WTC11 (cell line): ENCODE results near the gene PABPN1L.
"Not testable (repeated sequence)": the region's sequence is repeated elsewhere in the genome, so short reads cannot be mapped to it uniquely, and the experiment has no call there.

Source experiments
- ATF1 ChIP-seq: sonication (generic); formaldehyde crosslinking; IDR thresholded peaks from 2 replicates; pipeline ENCODE4 v1.8.1; 2023; ENCODE audit warnings: mild to moderate bottlenecking, moderate library complexity, missing genetic modification reagents
- JUN ChIP-seq: sonication (generic); formaldehyde crosslinking; IDR thresholded peaks from 2 replicates; pipeline ENCODE4 v1.8.0; 2023; ENCODE audit warnings: mild to moderate bottlenecking, missing genetic modification reagents
- MYBL2 ChIP-seq: sonication (generic); formaldehyde crosslinking; IDR thresholded peaks from 2 replicates; pipeline ENCODE4 v1.8.1; 2023; ENCODE audit warnings: mild to moderate bottlenecking, moderate library complexity, missing genetic modification reagents
- NFE2L1 ChIP-seq: sonication (generic); formaldehyde crosslinking; IDR thresholded peaks from 2 replicates; pipeline ENCODE4 v1.8.1; 2023; ENCODE audit warnings: missing genetic modification reagents
- NR2C2 ChIP-seq: sonication (generic); formaldehyde crosslinking; IDR thresholded peaks from 2 replicates; pipeline ENCODE4 v1.8.0; 2022; ENCODE audit warnings: mild to moderate bottlenecking, missing genetic modification reagents
- RELA ChIP-seq: sonication (generic); formaldehyde crosslinking; IDR thresholded peaks from 2 replicates; pipeline ENCODE4 v1.8.1; 2022; ENCODE audit warnings: missing genetic modification reagents, mild to moderate bottlenecking, borderline replicate concordance
- ZNF263 ChIP-seq: sonication (generic); formaldehyde crosslinking; IDR thresholded peaks from 2 replicates; pipeline ENCODE4 v1.8.1; 2022; ENCODE audit warnings: low read depth, mild to moderate bottlenecking, moderate library complexity, missing genetic modification reagents
- TF ChIP-seq, protein P1 (sequence below): fragments of 200-600 bp; IDR thresholded peaks from 2 replicates; pipeline ENCODE4 v1.8.0; 2022; ENCODE audit warnings: antibody characterized with exemption
- TF ChIP-seq, protein P2 (sequence below): sonication (generic); formaldehyde crosslinking; IDR thresholded peaks from 2 replicates; pipeline ENCODE4 v1.8.1; 2023; ENCODE audit warnings: mild to moderate bottlenecking, missing genetic modification reagents
- TF ChIP-seq, protein P3 (sequence below): sonication (generic); formaldehyde crosslinking; IDR thresholded peaks from 2 replicates; pipeline ENCODE4 v1.8.1; 2023; ENCODE audit warnings: mild to moderate bottlenecking, missing genetic modification reagents, moderate library complexity
- TF ChIP-seq, protein P4 (sequence below): sonication (generic); formaldehyde crosslinking; IDR thresholded peaks from 2 replicates; pipeline ENCODE4 v1.8.0; 2022; ENCODE audit warnings: mild to moderate bottlenecking, missing genetic modification reagents
- TF ChIP-seq, protein P5 (sequence below): sonication (generic); formaldehyde crosslinking; IDR thresholded peaks from 2 replicates; pipeline ENCODE4 v1.8.1; 2023; ENCODE audit warnings: mild to moderate bottlenecking, missing genetic modification reagents

DNA sequence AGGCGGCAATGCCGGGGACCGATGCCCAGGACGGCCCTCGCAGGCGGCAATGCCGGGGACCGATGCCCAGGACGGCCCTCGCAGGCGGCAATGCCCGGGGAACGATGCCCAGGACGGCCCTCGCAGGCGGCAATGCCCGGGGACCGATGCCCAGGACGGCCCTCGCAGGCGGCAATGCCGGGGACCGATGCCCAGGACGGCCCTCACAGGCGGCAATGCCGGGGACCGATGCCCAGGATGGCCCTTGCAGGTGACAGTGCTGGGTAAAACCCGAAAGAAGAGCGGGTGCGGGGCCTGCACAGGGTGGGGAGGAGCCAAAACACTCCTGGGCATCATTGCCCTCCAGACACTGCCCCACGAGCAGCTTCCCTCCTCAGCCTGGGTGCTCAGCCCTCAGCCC is 42.8 kb downstream of the PABPN1L start:
- not testable (repeated sequence) for TF ChIP-seq RELA (CRISPR knock-in tag); NFE2L1; NR2C2 (CRISPR knock-in tag); JUN (CRISPR knock-in tag); ZNF263 (CRISPR knock-in tag); ATF1 (CRISPR knock-in tag); MYBL2 (CRISPR knock-in tag)
- TF ChIP-seq, protein P1, sequence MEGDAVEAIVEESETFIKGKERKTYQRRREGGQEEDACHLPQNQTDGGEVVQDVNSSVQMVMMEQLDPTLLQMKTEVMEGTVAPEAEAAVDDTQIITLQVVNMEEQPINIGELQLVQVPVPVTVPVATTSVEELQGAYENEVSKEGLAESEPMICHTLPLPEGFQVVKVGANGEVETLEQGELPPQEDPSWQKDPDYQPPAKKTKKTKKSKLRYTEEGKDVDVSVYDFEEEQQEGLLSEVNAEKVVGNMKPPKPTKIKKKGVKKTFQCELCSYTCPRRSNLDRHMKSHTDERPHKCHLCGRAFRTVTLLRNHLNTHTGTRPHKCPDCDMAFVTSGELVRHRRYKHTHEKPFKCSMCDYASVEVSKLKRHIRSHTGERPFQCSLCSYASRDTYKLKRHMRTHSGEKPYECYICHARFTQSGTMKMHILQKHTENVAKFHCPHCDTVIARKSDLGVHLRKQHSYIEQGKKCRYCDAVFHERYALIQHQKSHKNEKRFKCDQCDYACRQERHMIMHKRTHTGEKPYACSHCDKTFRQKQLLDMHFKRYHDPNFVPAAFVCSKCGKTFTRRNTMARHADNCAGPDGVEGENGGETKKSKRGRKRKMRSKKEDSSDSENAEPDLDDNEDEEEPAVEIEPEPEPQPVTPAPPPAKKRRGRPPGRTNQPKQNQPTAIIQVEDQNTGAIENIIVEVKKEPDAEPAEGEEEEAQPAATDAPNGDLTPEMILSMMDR, result not testable (repeated sequence)
- TF ChIP-seq, protein P2, sequence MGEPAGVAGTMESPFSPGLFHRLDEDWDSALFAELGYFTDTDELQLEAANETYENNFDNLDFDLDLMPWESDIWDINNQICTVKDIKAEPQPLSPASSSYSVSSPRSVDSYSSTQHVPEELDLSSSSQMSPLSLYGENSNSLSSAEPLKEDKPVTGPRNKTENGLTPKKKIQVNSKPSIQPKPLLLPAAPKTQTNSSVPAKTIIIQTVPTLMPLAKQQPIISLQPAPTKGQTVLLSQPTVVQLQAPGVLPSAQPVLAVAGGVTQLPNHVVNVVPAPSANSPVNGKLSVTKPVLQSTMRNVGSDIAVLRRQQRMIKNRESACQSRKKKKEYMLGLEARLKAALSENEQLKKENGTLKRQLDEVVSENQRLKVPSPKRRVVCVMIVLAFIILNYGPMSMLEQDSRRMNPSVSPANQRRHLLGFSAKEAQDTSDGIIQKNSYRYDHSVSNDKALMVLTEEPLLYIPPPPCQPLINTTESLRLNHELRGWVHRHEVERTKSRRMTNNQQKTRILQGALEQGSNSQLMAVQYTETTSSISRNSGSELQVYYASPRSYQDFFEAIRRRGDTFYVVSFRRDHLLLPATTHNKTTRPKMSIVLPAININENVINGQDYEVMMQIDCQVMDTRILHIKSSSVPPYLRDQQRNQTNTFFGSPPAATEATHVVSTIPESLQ (CRISPR knock-in tag), result not testable (repeated sequence)
- TF ChIP-seq, protein P3, sequence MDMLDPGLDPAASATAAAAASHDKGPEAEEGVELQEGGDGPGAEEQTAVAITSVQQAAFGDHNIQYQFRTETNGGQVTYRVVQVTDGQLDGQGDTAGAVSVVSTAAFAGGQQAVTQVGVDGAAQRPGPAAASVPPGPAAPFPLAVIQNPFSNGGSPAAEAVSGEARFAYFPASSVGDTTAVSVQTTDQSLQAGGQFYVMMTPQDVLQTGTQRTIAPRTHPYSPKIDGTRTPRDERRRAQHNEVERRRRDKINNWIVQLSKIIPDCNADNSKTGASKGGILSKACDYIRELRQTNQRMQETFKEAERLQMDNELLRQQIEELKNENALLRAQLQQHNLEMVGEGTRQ (CRISPR knock-in tag), result not testable (repeated sequence)
- TF ChIP-seq, protein P4, sequence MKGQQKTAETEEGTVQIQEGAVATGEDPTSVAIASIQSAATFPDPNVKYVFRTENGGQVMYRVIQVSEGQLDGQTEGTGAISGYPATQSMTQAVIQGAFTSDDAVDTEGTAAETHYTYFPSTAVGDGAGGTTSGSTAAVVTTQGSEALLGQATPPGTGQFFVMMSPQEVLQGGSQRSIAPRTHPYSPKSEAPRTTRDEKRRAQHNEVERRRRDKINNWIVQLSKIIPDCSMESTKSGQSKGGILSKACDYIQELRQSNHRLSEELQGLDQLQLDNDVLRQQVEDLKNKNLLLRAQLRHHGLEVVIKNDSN (CRISPR knock-in tag), result not testable (repeated sequence)
- TF ChIP-seq, protein P5, sequence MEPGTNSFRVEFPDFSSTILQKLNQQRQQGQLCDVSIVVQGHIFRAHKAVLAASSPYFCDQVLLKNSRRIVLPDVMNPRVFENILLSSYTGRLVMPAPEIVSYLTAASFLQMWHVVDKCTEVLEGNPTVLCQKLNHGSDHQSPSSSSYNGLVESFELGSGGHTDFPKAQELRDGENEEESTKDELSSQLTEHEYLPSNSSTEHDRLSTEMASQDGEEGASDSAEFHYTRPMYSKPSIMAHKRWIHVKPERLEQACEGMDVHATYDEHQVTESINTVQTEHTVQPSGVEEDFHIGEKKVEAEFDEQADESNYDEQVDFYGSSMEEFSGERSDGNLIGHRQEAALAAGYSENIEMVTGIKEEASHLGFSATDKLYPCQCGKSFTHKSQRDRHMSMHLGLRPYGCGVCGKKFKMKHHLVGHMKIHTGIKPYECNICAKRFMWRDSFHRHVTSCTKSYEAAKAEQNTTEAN (CRISPR knock-in tag), result not testable (repeated sequence)
